BLaER1 treated with 17β-estradiol and CSF1 and Interleukin-3, amounts not matched to agents 10 nM and 100 nM (cell line): ENCODE results near the gene LAIR2.
A peak's percentile ranks its signal among the peaks of the same experiment; 100 is the strongest.

Experiments used
- H3K27ac ChIP-seq, 11 experiments: shearing (Covaris generic); formaldehyde crosslinking; 2 replicates each; pipeline ENCODE4 v1.8.1; 2022
- H3K27me3 ChIP-seq, 11 experiments: shearing (Covaris generic); formaldehyde crosslinking; 2 replicates each; pipeline ENCODE4 v1.8.1; 2022
- H3K36me3 ChIP-seq, 11 experiments: shearing (Covaris generic); formaldehyde crosslinking; 2 replicates each; pipeline ENCODE4 v1.8.1; 2022
- H3K4me1 ChIP-seq, 10 experiments: shearing (Covaris generic); formaldehyde crosslinking; 2 replicates each; pipeline ENCODE4 v1.8.1; 2022
- H3K4me2 ChIP-seq, 11 experiments: shearing (Covaris generic); formaldehyde crosslinking; 2 replicates each; pipeline ENCODE4 v1.8.1; 2022
- H3K4me3 ChIP-seq, 10 experiments: shearing (Covaris generic); formaldehyde crosslinking; 2 replicates each; pipeline ENCODE4 v1.8.1; 2022
- H3K9ac ChIP-seq, 11 experiments: shearing (Covaris generic); formaldehyde crosslinking; 2 replicates each; pipeline ENCODE4 v1.8.1; 2022
- H3K9me3 ChIP-seq, 11 experiments: shearing (Covaris generic); formaldehyde crosslinking; replicated peaks in 1 of 11; 2 replicates each; pipeline ENCODE4 v1.8.1; 2022
- H4K20me1 ChIP-seq, 11 experiments: shearing (Covaris generic); formaldehyde crosslinking; 2 replicates each; pipeline ENCODE4 v1.8.1; 2022
- Cebpa-rat ChIP-seq, 11 experiments: shearing (Covaris generic); IDR thresholded peaks; 2 replicates each; pipeline ENCODE4 v1.8.1; 2022

Gene LAIR2

GRCh38 chr19:54534156-54534555 lies 31.5 kb downstream of the LAIR2 start:
- H3K27me3 ChIP-seq: no peaks in the 10 kb centered on the region
- peak overlapping the region in 6 of 10 experiments; percentile 8 to 58 (median 33); a peak in 8 of 20 replicates for H3K4me3 ChIP-seq
- H3K4me1 ChIP-seq: peaks cover 78 to 92% (median 82%) of the 10 kb centered on the region in 10 experiments
- H4K20me1 ChIP-seq: no peaks in the 10 kb centered on the region
- peak overlapping the region in 1 of 11 experiments; percentile 26; a peak in 2 of 22 replicates for H3K9ac ChIP-seq
- no peak for TF ChIP-seq Cebpa-rat (IDR thresholded peaks at IDR 0.05)
- peak overlapping the region; percentile 85 to 95 (median 91) for H3K4me2 ChIP-seq
- no peaks in the 10 kb centered on the region; a peak in 1 of 22 replicates for H3K9me3 ChIP-seq
- H3K36me3 ChIP-seq: peaks cover 0 to 4% (median 0%) of the 10 kb centered on the region in 11 experiments; a peak in 4 of 22 replicates
- H3K27ac ChIP-seq: peak overlapping the region in 7 of 11 experiments; percentile 4 to 84 (median 77); a peak in 11 of 22 replicates

GRCh38 chr19:54535601-54536000 lies 33.0 kb downstream of the LAIR2 start:
- no peak for TF ChIP-seq Cebpa-rat (IDR thresholded peaks at IDR 0.05)
- Histone ChIP-seq H3K4me2 (peak overlapping the region; percentile 81 to 95 (median 91)), H3K27ac (peak overlapping the region in 8 of 11 experiments; percentile 7 to 84 (median 33); a peak in 10 of 22 replicates), H3K9ac (peak overlapping the region in 4 of 11 experiments; percentile 18 to 42 (median 22); a peak in 5 of 22 replicates), H3K9me3 (peaks cover 0 to 4% (median 2%) of the 10 kb centered on the region in 11 experiments; a peak in 10 of 22 replicates), H3K27me3 (no peaks in the 10 kb centered on the region), H3K4me1 (peaks cover 76 to 83% (median 79%) of the 10 kb centered on the region in 10 experiments), H4K20me1 (no peaks in the 10 kb centered on the region), H3K36me3 (peaks cover 0 to 4% (median 0%) of the 10 kb centered on the region in 11 experiments; a peak in 4 of 22 replicates), H3K4me3 (peak overlapping the region in 3 of 10 experiments; percentile 13 to 37 (median 17); a peak in 3 of 20 replicates)

- Histone ChIP-seq H3K4me3 (no peak overlapping the region), H3K4me1 (peaks cover 69 to 79% (median 74%) of the 10 kb centered on the region in 10 experiments), H3K4me2 (peak overlapping the region; percentile 81 to 95 (median 91)), H4K20me1 (no peaks in the 10 kb centered on the region), H3K9me3 (peaks cover 0 to 18% (median 15%) of the 10 kb centered on the region in 11 experiments; a peak in 20 of 22 replicates), H3K27me3 (no peaks in the 10 kb centered on the region), H3K27ac (peak overlapping the region in 3 of 11 experiments; percentile 40 to 47 (median 46); a peak in 7 of 22 replicates), H3K9ac (no peak overlapping the region; a peak in 1 of 22 replicates), H3K36me3 (peaks cover 0 to 7% (median 0%) of the 10 kb centered on the region in 11 experiments; a peak in 5 of 22 replicates)
- TF ChIP-seq Cebpa-rat (IDR thresholded peaks at IDR 0.05): no peak
Observed at GRCh38 chr19:54536956-54537355, 34.3 kb downstream of the LAIR2 start.

GRCh38 chr19:54541712-54542111 lies 39.1 kb downstream of the LAIR2 start:
- Histone ChIP-seq H3K4me3 (peak overlapping the region in 5 of 10 experiments; percentile 11 to 52 (median 26); a peak in 4 of 20 replicates), H3K27me3 (no peaks in the 10 kb centered on the region), H3K27ac (peak overlapping the region in 10 of 11 experiments; percentile 25 to 82 (median 66); a peak in 18 of 22 replicates), H3K4me2 (peak overlapping the region; percentile 46 to 80 (median 66)), H4K20me1 (no peaks in the 10 kb centered on the region), H3K36me3 (peaks cover 0 to 29% (median 17%) of the 10 kb centered on the region in 11 experiments; a peak in 17 of 22 replicates), H3K4me1 (peaks cover 41 to 55% (median 44%) of the 10 kb centered on the region in 10 experiments), H3K9ac (peak overlapping the region in 6 of 11 experiments; percentile 8 to 51 (median 29); a peak in 7 of 22 replicates), H3K9me3 (peaks cover 0 to 47% (median 43%) of the 10 kb centered on the region in 11 experiments; a peak in 21 of 22 replicates)
- TF ChIP-seq Cebpa-rat (IDR thresholded peaks at IDR 0.05): no peak

- TF ChIP-seq Cebpa-rat (IDR thresholded peaks at IDR 0.05): no peak
- Histone ChIP-seq H3K4me3 (no peak overlapping the region), H3K27ac (no peak overlapping the region), H3K4me1 (peaks cover 16 to 35% (median 21%) of the 10 kb centered on the region in 10 experiments), H3K4me2 (no peak overlapping the region), H3K27me3 (no peaks in the 10 kb centered on the region), H3K9me3 (peaks cover 0 to 11% (median 9%) of the 10 kb centered on the region in 11 experiments; a peak in 20 of 22 replicates), H3K9ac (no peak overlapping the region), H3K36me3 (peaks cover 0 to 9% (median 5%) of the 10 kb centered on the region in 11 experiments; a peak in 14 of 22 replicates), H4K20me1 (no peaks in the 10 kb centered on the region)
Observed at GRCh38 chr19:54548806-54549205, 46.2 kb downstream of the LAIR2 start.

- H3K4me1 ChIP-seq: peaks cover 16 to 35% (median 21%) of the 10 kb centered on the region in 10 experiments
- no peak overlapping the region for H3K4me3 ChIP-seq
- H3K9me3 ChIP-seq: peaks cover 0 to 7% (median 5%) of the 10 kb centered on the region in 11 experiments; a peak in 17 of 22 replicates
- peaks cover 0 to 5% (median under 1%) of the 10 kb centered on the region in 11 experiments; a peak in 8 of 22 replicates for H3K36me3 ChIP-seq
- H3K27ac ChIP-seq: peak overlapping the region in 1 of 11 experiments; percentile 16; a peak in 2 of 22 replicates
- TF ChIP-seq Cebpa-rat (IDR thresholded peaks at IDR 0.05): no peak
- no peaks in the 10 kb centered on the region for H3K27me3 ChIP-seq
- H3K4me2 ChIP-seq: no peak overlapping the region; a peak in 1 of 22 replicates
- H3K9ac ChIP-seq: no peak overlapping the region
- no peaks in the 10 kb centered on the region for H4K20me1 ChIP-seq
Observed at GRCh38 chr19:54549224-54549623, 46.6 kb downstream of the LAIR2 start.

- Histone ChIP-seq H3K27ac (peak overlapping the region in 2 of 11 experiments; percentile 50 to 64; a peak in 4 of 22 replicates), H3K4me2 (peak overlapping the region; percentile 72 to 93 (median 85)), H3K4me1 (peaks cover 17 to 40% (median 24%) of the 10 kb centered on the region in 10 experiments), H3K9ac (no peak overlapping the region), H3K36me3 (no peaks in the 10 kb centered on the region), H3K27me3 (no peaks in the 10 kb centered on the region), H3K9me3 (no peaks in the 10 kb centered on the region), H3K4me3 (no peak overlapping the region; a peak in 1 of 20 replicates), H4K20me1 (no peaks in the 10 kb centered on the region)
- TF ChIP-seq Cebpa-rat (IDR thresholded peaks at IDR 0.05): no peak
Observed at GRCh38 chr19:54551293-54551692, 48.7 kb downstream of the LAIR2 start.

- Histone ChIP-seq H3K4me2 (peak overlapping the region; percentile 72 to 93 (median 85)), H3K27ac (peak overlapping the region in 5 of 11 experiments; percentile 11 to 64 (median 50); a peak in 8 of 22 replicates), H3K9me3 (no peaks in the 10 kb centered on the region), H4K20me1 (no peaks in the 10 kb centered on the region), H3K4me3 (peak overlapping the region in 6 of 10 experiments; percentile 7 to 51 (median 20); a peak in 7 of 20 replicates), H3K27me3 (no peaks in the 10 kb centered on the region), H3K4me1 (peaks cover 17 to 32% (median 24%) of the 10 kb centered on the region in 10 experiments), H3K9ac (peak overlapping the region in 5 of 11 experiments; percentile 12 to 56 (median 25); a peak in 7 of 22 replicates), H3K36me3 (no peaks in the 10 kb centered on the region)
- no peak for TF ChIP-seq Cebpa-rat (IDR thresholded peaks at IDR 0.05)
Observed at GRCh38 chr19:54551950-54552912, 49.6 kb downstream of the LAIR2 start.
